Lower lobe of right lung (tissue), 2 donors: Measurements from ENCODE around the gene ADAMTS12. TPM values are rescaled to one million over a fixed set of nuclear protein-coding genes. Genes with fewer than 3 reads are reported as not detected.
A peak's percentile ranks its signal among the peaks of the same experiment; 100 is the strongest.
"Not testable (repeated sequence)": the region's sequence is repeated elsewhere in the genome, so short reads cannot be mapped to it uniquely, and the experiment has no call there.

ENCODE experiments used
- ATAC-seq, 2 donors: fragments of 200-7000 bp; cut with Tn5 transposase; one replicate each; pipeline ENCODE4 v1.9.1; 2020 to 2022; ENCODE audit warnings: mild to moderate bottlenecking in 2 of 2, moderate library complexity in 2 of 2
- DNase-seq: peaks from one replicate; pipeline ENCODE4 v3.0.0-alpha.2; 2020
- H3K27ac ChIP-seq: fragments of 200-600 bp; one replicate; pipeline ENCODE4 v1.8.0; 2022
- H3K27me3 ChIP-seq: fragments of 200-600 bp; one replicate; pipeline ENCODE4 v1.8.0; 2022; ENCODE audit warnings: low read depth
- H3K36me3 ChIP-seq: fragments of 200-600 bp; one replicate; pipeline ENCODE4 v1.8.0; 2022; ENCODE audit warnings: mild to moderate bottlenecking
- H3K4me1 ChIP-seq: fragments of 200-600 bp; one replicate; pipeline ENCODE4 v1.8.0; 2022
- H3K4me3 ChIP-seq: fragments of 200-600 bp; one replicate; pipeline ENCODE4 v1.8.0; 2022; ENCODE audit warnings: mild to moderate bottlenecking
- H3K9me3 ChIP-seq: fragments of 200-600 bp; one replicate; pipeline ENCODE4 v1.8.0; 2022
- CTCF ChIP-seq: fragments of 200-600 bp; IDR thresholded peaks from one replicate; pipeline ENCODE4 v1.8.0; 2022; ENCODE audit warnings: antibody characterized with exemption, mild to moderate bottlenecking
- intact Hi-C: fragments of 100-400 bp; cut with DNase I; formaldehyde crosslinking; loops from one replicate; pipeline ENCODE4 v1.11.0; 2022
- total RNA-seq: library from RNA; stranded (reverse); fragmentation: NEBNext Ultra II Directional; extraction: Animal tissue kit (Norgen Biotek cat#: 25700); gene quantifications from one replicate; pipeline ENCODE4 v1.2.1, GENCODE V29; 2021
- donor health status: DM: no; HTN: yes; CAD: no; lungs with severe emphysema.

The ADAMTS12 gene
- total RNA-seq, 1 donor from 2014 or later = 7.6 TPM

DNA sequence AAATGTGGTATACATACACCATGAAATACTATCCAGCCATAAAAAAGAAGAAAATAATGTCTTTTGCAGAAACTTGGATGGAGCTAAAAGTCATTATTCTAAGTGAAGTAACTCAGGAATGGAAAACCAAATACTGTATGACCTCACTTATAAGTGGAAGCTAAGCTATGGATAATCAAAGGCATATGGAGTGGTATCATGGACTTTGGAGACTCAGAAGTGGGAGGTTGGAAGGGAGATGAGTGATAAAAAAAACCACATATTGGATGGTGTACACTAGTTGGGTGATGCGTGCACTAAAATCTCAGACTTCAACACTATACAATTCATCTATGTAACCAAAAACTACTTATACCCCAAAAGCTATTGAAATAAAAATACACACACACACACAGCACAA is 24.5 kb downstream of the ADAMTS12 start:
- DNase-seq (no peak), ATAC-seq (no peak)
- Histone ChIP-seq H3K4me1 (no peaks in the 10 kb centered on the region), H3K36me3 (no peaks in the 10 kb centered on the region), H3K9me3 (peaks cover 16% of the 10 kb centered on the region), H3K27ac (no peak overlapping the region), H3K27me3 (no peaks in the 10 kb centered on the region), H3K4me3 (no peak overlapping the region)
- TF ChIP-seq CTCF = no peak
- intact Hi-C loops = no loop called here

DNA sequence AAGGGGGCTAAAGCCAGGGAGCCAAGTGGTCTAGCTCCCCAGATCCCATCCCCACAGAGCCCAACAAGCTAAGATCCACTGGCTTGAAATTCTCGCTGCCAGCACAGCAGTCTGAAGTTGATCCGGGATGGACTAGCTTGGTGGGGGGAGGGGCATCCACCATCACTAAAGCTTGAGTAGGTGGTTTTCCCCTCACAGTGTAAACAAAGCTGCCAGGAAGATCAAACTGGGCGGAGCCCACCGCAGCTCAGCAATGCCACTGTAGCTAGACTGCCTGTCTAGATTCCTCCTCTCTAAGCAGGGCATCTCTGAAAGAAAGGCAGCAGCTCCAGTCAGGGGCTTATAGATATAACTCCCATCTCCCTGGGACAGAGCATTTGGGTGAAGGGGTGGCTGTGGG is 32.6 kb downstream of the ADAMTS12 start:
- ATAC-seq, H3K9me3 ChIP-seq, H3K4me3 ChIP-seq, H3K36me3 ChIP-seq, H3K27ac ChIP-seq, DNase-seq, intact Hi-C loops, H3K27me3 ChIP-seq: not testable (repeated sequence)
- peaks cover 11% of the 10 kb centered on the region for H3K4me1 ChIP-seq

DNA sequence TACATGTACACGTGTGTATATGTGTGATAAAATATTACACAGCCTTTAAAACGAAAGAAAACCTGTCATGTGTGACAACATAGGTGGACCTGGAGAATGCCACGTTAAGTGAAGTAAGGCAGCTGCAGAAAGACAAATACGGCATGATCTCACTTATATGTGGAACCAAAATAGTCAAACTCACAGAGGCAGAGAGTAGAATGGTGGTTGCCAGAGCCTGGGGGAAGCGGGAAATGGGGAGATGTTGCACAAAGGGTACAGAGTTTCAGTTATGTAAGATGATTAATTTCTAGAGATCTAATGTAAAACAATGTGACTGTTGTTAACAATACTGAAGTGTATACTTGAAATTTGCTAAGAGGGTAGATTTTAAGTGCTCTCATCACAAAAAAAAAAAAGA is 34.8 kb downstream of the ADAMTS12 start:
- Histone ChIP-seq H3K36me3 (no peaks in the 10 kb centered on the region), H3K27me3 (no peaks in the 10 kb centered on the region), H3K4me1 (peaks cover 16% of the 10 kb centered on the region), H3K27ac (no peak overlapping the region), H3K9me3 (no peaks in the 10 kb centered on the region), H3K4me3 (no peak overlapping the region)
- no peak for ATAC-seq
- no peak for TF ChIP-seq CTCF
- intact Hi-C loops = no loop called here
- DNase-seq = no peak

DNA sequence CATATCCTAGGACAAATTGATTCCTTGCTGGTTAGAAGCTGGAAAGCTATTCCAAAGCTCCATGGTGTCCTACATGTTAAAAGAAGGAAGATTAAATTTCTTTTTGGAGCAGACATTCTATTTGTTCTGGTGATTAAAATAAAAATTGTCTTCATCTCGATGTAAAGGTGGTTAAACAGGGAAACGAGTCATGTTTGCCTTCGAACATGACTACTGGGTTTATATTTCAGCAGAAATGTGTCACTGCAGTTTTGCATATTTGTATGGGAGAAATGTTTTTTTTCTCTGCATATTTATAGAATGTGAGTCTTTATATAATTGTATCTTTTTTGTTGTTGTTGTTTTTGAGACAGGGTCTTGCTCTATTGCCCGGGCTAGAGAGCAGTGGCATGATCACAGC is 36.4 kb downstream of the ADAMTS12 start:
- DNase-seq = no peak
- Histone ChIP-seq H3K4me3 (no peak overlapping the region), H3K4me1 (peaks cover 16% of the 10 kb centered on the region), H3K9me3 (no peaks in the 10 kb centered on the region), H3K27ac (no peak overlapping the region), H3K27me3 (no peaks in the 10 kb centered on the region), H3K36me3 (no peaks in the 10 kb centered on the region)
- ATAC-seq = no peak
- no peak for TF ChIP-seq CTCF
- intact Hi-C loops = no loop called here

DNA sequence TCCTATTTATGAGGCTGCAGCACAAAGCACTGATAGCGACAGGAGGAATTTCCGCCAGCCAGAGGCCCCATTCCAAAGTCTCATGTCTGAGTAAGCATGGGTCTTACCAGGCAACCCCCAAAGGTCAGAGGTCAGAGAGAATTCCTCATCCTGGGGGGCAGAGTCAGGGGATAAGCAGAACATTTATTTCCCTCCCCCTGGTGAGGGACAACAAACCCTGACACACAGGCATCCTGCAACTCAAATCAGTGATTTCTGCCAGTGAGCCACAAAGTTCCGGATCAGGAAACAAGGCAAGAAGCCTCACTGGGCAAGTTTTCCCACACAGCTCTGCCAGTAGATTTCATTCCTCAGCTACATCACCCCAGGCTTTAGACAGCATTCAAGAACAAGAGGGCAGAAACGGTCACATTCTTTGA is 37.0 kb downstream of the ADAMTS12 start:
- TF ChIP-seq CTCF = no peak
- Histone ChIP-seq H3K4me1 (peaks cover 16% of the 10 kb centered on the region), H3K4me3 (no peak overlapping the region), H3K27me3 (no peaks in the 10 kb centered on the region), H3K27ac (no peak overlapping the region), H3K9me3 (no peaks in the 10 kb centered on the region), H3K36me3 (no peaks in the 10 kb centered on the region)
- DNase-seq (no peak), ATAC-seq (peak in 1 of 2 donors; percentile 58)
- intact Hi-C loops = no loop called here

DNA sequence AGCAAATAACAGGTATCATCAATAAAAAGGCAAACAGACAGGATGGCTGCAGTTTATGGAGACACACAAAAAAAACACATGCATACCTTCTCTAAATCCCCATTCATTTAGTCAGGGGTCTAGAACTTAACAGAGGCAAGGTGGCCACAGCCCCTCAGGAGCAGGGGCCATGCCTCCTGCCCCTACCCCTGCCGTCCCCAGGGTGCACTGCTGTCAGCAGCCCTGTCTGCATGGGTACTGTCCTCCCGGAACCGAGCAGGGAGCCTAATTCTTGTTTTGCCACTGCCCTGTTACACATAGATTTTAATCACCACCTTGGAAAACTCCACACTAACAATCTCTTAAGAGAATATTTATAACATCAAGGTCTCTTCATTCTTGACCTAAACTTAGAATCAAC is 39.0 kb downstream of the ADAMTS12 start:
- ATAC-seq (no peak), DNase-seq (no peak)
- no peaks in the 10 kb centered on the region for H3K27me3 ChIP-seq
- no peaks in the 10 kb centered on the region for H3K36me3 ChIP-seq
- no peak overlapping the region for H3K4me3 ChIP-seq
- TF ChIP-seq CTCF = no peak
- intact Hi-C loops = no loop called here
- no peaks in the 10 kb centered on the region for H3K9me3 ChIP-seq
- H3K27ac ChIP-seq = no peak overlapping the region
- peaks cover 16% of the 10 kb centered on the region for H3K4me1 ChIP-seq
